K562 (cell line): Measurements from ENCODE around the gene GJC2. TPM values are rescaled to one million over a fixed set of nuclear protein-coding genes. Genes with fewer than 3 reads are reported as not detected.

Experiments used
- ARID2 ChIP-seq: fragments of 450-650 bp; IDR thresholded peaks from 2 replicates; pipeline ENCODE4 v1.6.1; 2017; ENCODE audit warnings: antibody characterized with exemption, mild to moderate bottlenecking
- CBX3 ChIP-seq, 2 experiments: IDR thresholded peaks; 1 replicate in 1 of 2; 2 replicates in 1 of 2; pipeline ENCODE4 v1.6.1; 2012; ENCODE audit warnings: inconsistent platforms in 2 of 2, low read length in 2 of 2, borderline replicate concordance in 1 of 2, control low read depth in 1 of 2
- HLTF ChIP-seq: fragments of 450-650 bp; IDR thresholded peaks from 2 replicates; pipeline ENCODE4 v1.6.1; 2016
- MECOM ChIP-seq: fragments of 250-450 bp; sonication (Bioruptor Pico); IDR thresholded peaks from 2 replicates; pipeline ENCODE4 v1.8.0; 2022; ENCODE audit warnings: inconsistent platforms
- NR4A1 ChIP-seq, 2 experiments: fragments of 250-450 bp in 1 of 2; fragments of 450-650 bp in 1 of 2; sonication (Bioruptor Pico) in 1 of 2; IDR thresholded peaks; 2 replicates each; pipeline versions ENCODE4 v1.4.0 to v1.6.1; 2016 to 2020; ENCODE audit warnings: mild to moderate bottlenecking in 2 of 2, missing compliant biosample characterization in 1 of 2, missing genetic modification characterization in 1 of 2, moderate library complexity in 1 of 2
- PCBP1 ChIP-seq: fragments of 200-400 bp; formaldehyde crosslinking; IDR thresholded peaks from 2 replicates; pipeline ENCODE4 v1.6.1; 2018; ENCODE audit warnings: mild to moderate bottlenecking, low read depth, low read length; ENCODE audit not compliant: poor library complexity, severe bottlenecking
- ZFPM2 ChIP-seq: fragments of 250-450 bp; sonication (Bioruptor Pico); IDR thresholded peaks from 2 replicates; pipeline ENCODE4 v1.5.1; 2022; ENCODE audit warnings: mild to moderate bottlenecking
- ZNF253 ChIP-seq: fragments of 250-450 bp; sonication (Bioruptor Pico); conservative IDR thresholded peaks from 2 replicates; pipeline ENCODE4 v1.6.1; 2021; ENCODE audit warnings: mild to moderate bottlenecking
- polyA plus RNA-seq, 8 experiments: library from polyadenylated mRNA; depleted of rRNA in 4 of 8; stranded (reverse) in 5 of 8; unstranded in 3 of 8; fragments of >200 nt; fragmentation: Nextera tagmentation in 2 of 8; fragmentation: Illumina TruSeq in 1 of 8; extraction: Ambion mirVana in 2 of 8; extraction: Trizol in 1 of 8; gene quantifications; 2 replicates each; pipeline versions ENCODE4 v1.2.1 to v1.2.3, GENCODE V29; 2011 to 2014; ENCODE audit warnings: inconsistent platforms in 1 of 8, missing spikeins in 1 of 8
- total RNA-seq, 7 experiments: library from RNA; depleted of rRNA in 6 of 7; stranded (reverse); fragments of >200 nt in 6 of 7; fragmentation: Illumina TruSeq in 2 of 7; extraction: Trizol in 2 of 7; gene quantifications; 2 replicates each; pipeline versions ENCODE4 v1.2.1 to v1.2.3, GENCODE V29; 2011 to 2021; ENCODE audit warnings: low replicate concordance in 1 of 7
- TF ChIP-seq, protein P1 (sequence below): IDR thresholded peaks from 2 replicates; pipeline ENCODE4 v1.6.1; 2016; ENCODE audit warnings: missing genetic modification characterization, missing compliant biosample characterization
- TF ChIP-seq, protein P2 (sequence below): fragments of 250-450 bp; sonication (Bioruptor Pico); IDR thresholded peaks from 2 replicates; pipeline ENCODE4 v1.4.0; 2020; ENCODE audit warnings: mild to moderate bottlenecking
- TF ChIP-seq, protein P3 (sequence below), 2 experiments: fragments of 450-650 bp; IDR thresholded peaks; 2 replicates each; pipeline ENCODE4 v1.6.1; 2016; ENCODE audit warnings: mild to moderate bottlenecking in 2 of 2, borderline replicate concordance in 1 of 2, low read depth in 1 of 2, moderate library complexity in 1 of 2

Gene GJC2
- total and polyA plus RNA-seq, 9 of the 15 experiments (the other 6 are each of a cell fraction or from before 2014, with no cell fraction given) = 0.03 to 0.62 (median 0.11) TPM; not detected in 2

DNA sequence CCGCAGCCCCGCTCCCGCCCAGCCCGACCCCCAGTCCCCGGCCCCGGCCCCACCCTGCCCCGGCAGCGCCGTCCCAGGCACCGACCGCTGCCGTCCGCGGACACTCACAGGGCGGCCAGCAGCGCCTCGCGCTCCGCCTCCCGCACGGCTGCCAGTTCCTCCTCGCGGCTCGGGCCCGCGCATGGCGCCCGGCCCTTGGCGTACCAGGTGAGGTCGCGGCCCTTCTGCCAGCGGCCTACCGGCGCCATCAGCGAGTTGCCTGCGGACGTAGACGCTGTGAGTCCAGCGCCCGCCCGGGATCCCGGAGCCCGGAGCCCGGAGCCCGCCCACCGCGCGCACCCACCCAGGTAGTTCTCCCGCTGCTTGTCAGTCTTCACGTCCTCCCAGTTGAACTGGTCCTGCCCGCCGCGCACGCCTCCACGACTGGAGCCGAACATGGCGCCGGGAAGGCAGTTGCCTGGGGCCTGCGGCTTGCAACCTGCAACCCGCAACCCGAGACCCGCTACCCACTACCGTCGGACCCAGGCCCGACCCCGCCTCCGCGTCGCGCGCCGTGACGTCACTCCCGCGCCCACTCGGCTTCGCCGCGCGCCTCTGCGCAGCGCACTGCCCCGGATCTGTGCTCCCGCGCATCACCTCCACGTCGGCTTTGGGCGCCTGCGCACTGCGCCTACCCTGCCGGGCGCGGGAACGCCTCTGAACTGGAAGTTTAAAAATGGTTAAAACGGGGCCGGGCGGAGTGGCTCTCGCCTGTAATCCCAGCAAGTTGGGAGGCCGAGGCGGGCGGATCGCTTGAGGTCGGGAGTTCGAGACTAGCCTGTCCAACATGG lies 46.7 kb upstream of the GJC2 start, which contains the start of gene C1orf35 (continued):
- TF ChIP-seq, protein P1, sequence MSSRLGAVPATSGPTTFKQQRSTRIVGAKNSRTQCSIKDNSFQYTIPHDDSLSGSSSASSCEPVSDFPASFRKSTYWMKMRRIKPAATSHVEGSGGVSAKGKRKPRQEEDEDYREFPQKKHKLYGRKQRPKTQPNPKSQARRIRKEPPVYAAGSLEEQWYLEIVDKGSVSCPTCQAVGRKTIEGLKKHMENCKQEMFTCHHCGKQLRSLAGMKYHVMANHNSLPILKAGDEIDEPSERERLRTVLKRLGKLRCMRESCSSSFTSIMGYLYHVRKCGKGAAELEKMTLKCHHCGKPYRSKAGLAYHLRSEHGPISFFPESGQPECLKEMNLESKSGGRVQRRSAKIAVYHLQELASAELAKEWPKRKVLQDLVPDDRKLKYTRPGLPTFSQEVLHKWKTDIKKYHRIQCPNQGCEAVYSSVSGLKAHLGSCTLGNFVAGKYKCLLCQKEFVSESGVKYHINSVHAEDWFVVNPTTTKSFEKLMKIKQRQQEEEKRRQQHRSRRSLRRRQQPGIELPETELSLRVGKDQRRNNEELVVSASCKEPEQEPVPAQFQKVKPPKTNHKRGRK = no peak
- no peak for TF ChIP-seq MECOM
- TF ChIP-seq, protein P2, sequence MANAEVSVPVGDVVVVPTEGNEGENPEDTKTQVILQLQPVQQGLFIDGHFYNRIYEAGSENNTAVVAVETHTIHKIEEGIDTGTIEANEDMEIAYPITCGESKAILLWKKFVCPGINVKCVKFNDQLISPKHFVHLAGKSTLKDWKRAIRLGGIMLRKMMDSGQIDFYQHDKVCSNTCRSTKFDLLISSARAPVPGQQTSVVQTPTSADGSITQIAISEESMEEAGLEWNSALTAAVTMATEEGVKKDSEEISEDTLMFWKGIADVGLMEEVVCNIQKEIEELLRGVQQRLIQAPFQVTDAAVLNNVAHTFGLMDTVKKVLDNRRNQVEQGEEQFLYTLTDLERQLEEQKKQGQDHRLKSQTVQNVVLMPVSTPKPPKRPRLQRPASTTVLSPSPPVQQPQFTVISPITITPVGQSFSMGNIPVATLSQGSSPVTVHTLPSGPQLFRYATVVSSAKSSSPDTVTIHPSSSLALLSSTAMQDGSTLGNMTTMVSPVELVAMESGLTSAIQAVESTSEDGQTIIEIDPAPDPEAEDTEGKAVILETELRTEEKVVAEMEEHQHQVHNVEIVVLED (CRISPR knock-in tag) = peak; percentile 96
- 0 out of 2 replicates have a peak, but pooled peaks have one; percentile 29 for TF ChIP-seq NR4A1 (CRISPR knock-in tag; IDR thresholded peaks at IDR 0.05)
- TF ChIP-seq NR4A1 (tag; IDR thresholded peaks at IDR 0.05) = 0 out of 2 replicates have a peak, but pooled peaks have one; percentile 7
- TF ChIP-seq ZNF253 (CRISPR knock-in tag) = no peak
- TF ChIP-seq HLTF = peak; percentile 71; the same call in 1 of the 2 replicates
- TF ChIP-seq, protein P3, sequence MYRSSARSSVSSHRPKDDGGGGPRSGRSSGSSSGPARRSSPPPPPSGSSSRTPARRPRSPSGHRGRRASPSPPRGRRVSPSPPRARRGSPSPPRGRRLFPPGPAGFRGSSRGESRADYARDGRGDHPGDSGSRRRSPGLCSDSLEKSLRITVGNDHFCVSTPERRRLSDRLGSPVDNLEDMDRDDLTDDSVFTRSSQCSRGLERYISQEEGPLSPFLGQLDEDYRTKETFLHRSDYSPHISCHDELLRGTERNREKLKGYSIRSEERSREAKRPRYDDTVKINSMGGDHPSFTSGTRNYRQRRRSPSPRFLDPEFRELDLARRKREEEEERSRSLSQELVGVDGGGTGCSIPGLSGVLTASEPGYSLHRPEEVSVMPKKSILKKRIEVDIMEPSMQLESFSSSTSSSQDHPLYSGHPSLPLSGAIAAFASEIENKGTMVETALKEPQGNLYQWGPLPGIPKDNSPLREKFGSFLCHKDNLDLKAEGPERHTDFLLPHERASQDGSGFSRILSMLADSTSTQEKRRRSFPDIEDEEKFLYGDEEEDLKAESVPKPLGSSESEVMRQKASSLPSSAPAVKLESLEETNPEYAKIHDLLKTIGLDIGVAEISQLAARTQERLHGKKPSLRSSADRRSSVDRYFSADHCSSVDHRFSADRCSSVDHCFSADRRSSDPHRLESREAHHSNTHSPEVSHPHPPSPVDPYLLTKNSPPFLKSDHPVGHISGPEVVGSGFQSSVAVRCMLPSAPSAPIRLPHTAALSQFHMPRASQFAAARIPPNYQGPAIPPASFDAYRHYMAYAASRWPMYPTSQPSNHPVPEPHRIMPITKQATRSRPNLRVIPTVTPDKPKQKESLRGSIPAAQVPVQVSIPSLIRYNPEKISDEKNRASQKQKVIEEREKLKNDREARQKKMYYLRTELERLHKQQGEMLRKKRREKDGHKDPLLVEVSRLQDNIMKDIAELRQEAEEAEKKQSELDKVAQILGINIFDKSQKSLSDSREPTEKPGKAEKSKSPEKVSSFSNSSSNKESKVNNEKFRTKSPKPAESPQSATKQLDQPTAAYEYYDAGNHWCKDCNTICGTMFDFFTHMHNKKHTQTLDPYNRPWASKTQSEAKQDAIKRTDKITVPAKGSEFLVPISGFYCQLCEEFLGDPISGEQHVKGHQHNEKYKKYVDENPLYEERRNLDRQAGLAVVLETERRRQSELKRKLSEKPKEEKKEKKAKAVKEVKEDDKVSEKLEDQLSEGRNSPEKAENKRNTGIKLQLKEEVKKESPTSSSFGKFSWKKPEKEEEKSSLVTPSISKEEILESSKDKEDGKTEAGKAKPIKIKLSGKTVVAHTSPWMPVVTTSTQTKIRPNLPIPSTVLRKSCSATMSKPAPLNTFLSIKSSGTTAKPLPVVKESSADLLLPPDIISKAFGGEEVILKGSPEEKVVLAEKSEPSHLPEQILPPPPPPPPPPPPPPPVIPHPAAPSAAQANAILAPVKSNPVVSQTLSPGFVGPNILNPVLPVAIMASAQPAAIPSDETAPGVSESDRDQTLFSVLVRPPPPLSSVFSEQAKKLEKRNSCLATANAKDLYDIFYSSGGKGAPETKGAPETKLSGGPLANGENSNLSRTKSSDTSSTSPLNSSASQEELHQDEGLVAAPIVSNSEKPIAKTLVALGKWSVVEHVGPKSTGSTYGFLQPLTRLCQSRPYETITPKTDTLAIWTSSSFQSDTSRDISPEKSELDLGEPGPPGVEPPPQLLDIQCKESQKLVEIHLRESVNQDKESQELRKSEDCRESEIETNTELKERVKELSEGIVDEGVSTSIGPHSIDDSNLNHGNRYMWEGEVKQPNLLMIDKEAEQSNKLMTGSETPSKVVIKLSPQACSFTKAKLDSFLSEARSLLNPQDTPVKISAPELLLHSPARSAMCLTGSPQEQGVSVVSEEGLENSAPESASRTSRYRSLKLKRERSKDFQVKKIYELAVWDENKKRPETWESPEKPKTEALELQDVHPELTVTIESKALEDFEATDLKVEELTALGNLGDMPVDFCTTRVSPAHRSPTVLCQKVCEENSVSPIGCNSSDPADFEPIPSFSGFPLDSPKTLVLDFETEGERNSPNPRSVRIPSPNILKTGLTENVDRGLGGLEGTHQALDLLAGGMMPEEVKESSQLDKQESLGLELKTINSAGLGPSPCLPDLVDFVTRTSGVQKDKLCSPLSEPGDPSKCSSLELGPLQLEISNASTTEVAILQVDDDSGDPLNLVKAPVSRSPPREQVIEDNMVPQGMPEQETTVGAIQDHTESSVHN (IDR thresholded peaks at IDR 0.05; ENCODE audit: borderline replicate concordance in 1 of 2, low read depth in 1 of 2) = no peak
- peak; percentile 71 for TF ChIP-seq PCBP1
- TF ChIP-seq ARID2 = no peak
- TF ChIP-seq CBX3 (IDR thresholded peaks at IDR 0.05; ENCODE audit: borderline replicate concordance in 1 of 2, low read length in 2 of 2) = peak in 1 of 2 experiments; percentile 16; a peak in 1 of 3 replicates
- TF ChIP-seq ZFPM2 (CRISPR knock-in tag) = peak; percentile 65; the same call in 1 of the 2 replicates
